Stomach (tissue), 4 donors: ENCODE data around the gene CHRM4.

Experiments
- EP300 ChIP-seq: sonication (generic); formaldehyde crosslinking; IDR thresholded peaks from one replicate; pipeline ENCODE4 v1.6.1; 2017; ENCODE audit warnings: antibody characterized with exemption
- POLR2A ChIP-seq, 4 donors: fragments of 450-650 bp; IDR thresholded peaks; one replicate each; pipeline ENCODE4 v1.6.1; 2016; ENCODE audit warnings: antibody characterized with exemption in 4 of 4, control low read depth in 2 of 4, mild to moderate bottlenecking in 1 of 4, moderate library complexity in 1 of 4
- POLR2AphosphoS5 ChIP-seq, 3 donors: sonication (generic); formaldehyde crosslinking; IDR thresholded peaks; one replicate each; pipeline ENCODE4 v1.6.1; 2016; ENCODE audit warnings: antibody characterized with exemption in 3 of 3
- TF ChIP-seq, protein P1 (sequence below), 7 experiments: fragments of 450-650 bp in 4 of 7; fragments of 200-600 bp in 3 of 7; sonication (generic) in 3 of 7; IDR thresholded peaks; one replicate each; pipeline ENCODE4 v1.5.1; 2016 to 2019; ENCODE audit warnings: antibody characterized with exemption in 7 of 7, control low read depth in 2 of 7, mild to moderate bottlenecking in 1 of 7

DNA sequence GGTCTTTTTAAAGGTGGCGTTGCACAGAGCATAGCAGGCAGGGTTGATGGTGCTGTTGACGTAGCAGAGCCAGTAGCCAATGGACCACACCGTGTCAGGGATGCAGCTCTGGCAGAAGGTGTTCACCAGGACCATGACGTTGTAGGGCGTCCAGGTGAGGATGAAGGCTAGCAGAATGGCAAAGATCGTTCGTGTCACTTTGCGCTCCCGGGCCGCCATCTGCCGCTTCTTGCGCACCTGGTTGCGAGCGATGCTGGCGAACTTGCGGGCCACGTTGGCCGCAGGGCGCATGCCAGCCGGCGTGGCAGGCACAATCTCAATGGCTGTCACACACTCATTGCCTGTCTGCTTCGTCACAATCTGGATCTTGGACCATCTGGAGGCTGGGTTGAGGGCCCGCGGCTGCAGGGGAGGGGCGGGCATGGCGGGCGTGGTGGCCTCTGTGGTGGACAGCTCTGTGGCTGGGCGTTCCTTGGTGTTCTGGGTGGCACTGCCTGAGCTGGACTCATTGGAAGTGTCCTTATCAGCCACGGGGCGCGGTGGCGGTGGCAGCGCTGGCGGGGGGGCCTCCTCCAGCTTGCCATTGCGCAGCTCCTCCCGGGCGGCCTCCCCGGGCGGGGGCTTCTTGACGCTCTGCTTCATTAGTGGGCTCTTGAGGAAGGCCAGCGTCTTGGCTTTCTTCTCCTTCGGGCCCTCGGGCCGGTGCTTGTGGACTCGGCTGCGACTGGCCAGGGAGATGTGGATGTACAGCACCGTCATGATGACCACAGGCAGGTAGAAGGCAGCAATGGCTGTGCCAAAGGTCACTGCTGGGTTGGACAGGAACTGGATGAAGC, 6.2 kb downstream of the CHRM4 start:
- TF ChIP-seq, protein P1, sequence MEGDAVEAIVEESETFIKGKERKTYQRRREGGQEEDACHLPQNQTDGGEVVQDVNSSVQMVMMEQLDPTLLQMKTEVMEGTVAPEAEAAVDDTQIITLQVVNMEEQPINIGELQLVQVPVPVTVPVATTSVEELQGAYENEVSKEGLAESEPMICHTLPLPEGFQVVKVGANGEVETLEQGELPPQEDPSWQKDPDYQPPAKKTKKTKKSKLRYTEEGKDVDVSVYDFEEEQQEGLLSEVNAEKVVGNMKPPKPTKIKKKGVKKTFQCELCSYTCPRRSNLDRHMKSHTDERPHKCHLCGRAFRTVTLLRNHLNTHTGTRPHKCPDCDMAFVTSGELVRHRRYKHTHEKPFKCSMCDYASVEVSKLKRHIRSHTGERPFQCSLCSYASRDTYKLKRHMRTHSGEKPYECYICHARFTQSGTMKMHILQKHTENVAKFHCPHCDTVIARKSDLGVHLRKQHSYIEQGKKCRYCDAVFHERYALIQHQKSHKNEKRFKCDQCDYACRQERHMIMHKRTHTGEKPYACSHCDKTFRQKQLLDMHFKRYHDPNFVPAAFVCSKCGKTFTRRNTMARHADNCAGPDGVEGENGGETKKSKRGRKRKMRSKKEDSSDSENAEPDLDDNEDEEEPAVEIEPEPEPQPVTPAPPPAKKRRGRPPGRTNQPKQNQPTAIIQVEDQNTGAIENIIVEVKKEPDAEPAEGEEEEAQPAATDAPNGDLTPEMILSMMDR (IDR thresholded peaks at IDR 0.05) = no peak
- no peak for TF ChIP-seq POLR2AphosphoS5 (IDR thresholded peaks at IDR 0.05)
- TF ChIP-seq POLR2A (IDR thresholded peaks at IDR 0.05) = no peak
- no peak for TF ChIP-seq EP300
